ENCODE measurements around the gene PHYKPL.
A peak's percentile ranks its signal among the peaks of the same experiment; 100 is the strongest.
"Not testable (repeated sequence)": the region's sequence is repeated elsewhere in the genome, so short reads cannot be mapped to it uniquely, and the experiment has no call there.

PHYKPL gene

GRCh38 chr5:178240341-178240741, 7.7 kb upstream of the PHYKPL start:
- FAIRE-seq (no peak), DNase-seq (ENCODE audit: insufficient read length, low spot score) (no peak)

GRCh38 chr5:178239626-178240301, 7.2 kb upstream of the PHYKPL start:
- DNase-seq (ENCODE audit: insufficient read length, low spot score); FAIRE-seq: not testable (repeated sequence)

- DNase-seq (ENCODE audit: insufficient read length, low spot score) (no peak), FAIRE-seq (no peak)
Measured at GRCh38 chr5:178238711-178239592, 6.3 kb upstream of the PHYKPL start.

GRCh38 chr5:178238313-178238635, 5.7 kb upstream of the PHYKPL start:
- DNase-seq (ENCODE audit: insufficient read length, low spot score) (no peak), FAIRE-seq (no peak)

GRCh38 chr5:178237431-178238312, 5.1 kb upstream of the PHYKPL start:
- no peak for FAIRE-seq
- no peak for DNase-seq (ENCODE audit: insufficient read length, low spot score)

GRCh38 chr5:178236679-178237078, 4.1 kb upstream of the PHYKPL start:
- DNase-seq (ENCODE audit: insufficient read length, low spot score): no peak
- FAIRE-seq: no peak

GRCh38 chr5:178236126-178236525, 3.5 kb upstream of the PHYKPL start:
- FAIRE-seq (no peak), DNase-seq (ENCODE audit: insufficient read length, low spot score) (no peak)

- DNase-seq (ENCODE audit: insufficient read length, low spot score) (no peak), FAIRE-seq (no peak)
Measured at GRCh38 chr5:178235588-178235974, 3.0 kb upstream of the PHYKPL start.

GRCh38 chr5:178234750-178235587, 2.4 kb upstream of the PHYKPL start:
- FAIRE-seq (no peak), DNase-seq (ENCODE audit: insufficient read length, low spot score) (peak; percentile 77)

- FAIRE-seq: no peak
- no peak for DNase-seq (ENCODE audit: insufficient read length, low spot score)
Measured at GRCh38 chr5:178234121-178234749, 1.6 kb upstream of the PHYKPL start.

- no peak for DNase-seq (ENCODE audit: insufficient read length, low spot score)
- no peak for FAIRE-seq
Measured at GRCh38 chr5:178232920-178233429, 373 bp upstream of the PHYKPL start.

- no peak for FAIRE-seq
Measured at GRCh38 chr5:178231539-178232123, 971 bp downstream of the PHYKPL start.

GRCh38 chr5:178230879-178231538, 1.6 kb downstream of the PHYKPL start:
- DNase-seq (ENCODE audit: insufficient read length, low spot score) (no peak), FAIRE-seq (peak; percentile 77)

More at GRCh38 chr5:178231539-178232123, 971 bp downstream of the PHYKPL start:
- no peak for DNase-seq (ENCODE audit: insufficient read length, low spot score)

- DNase-seq (ENCODE audit: insufficient read length, low spot score): no peak
- FAIRE-seq: no peak
Measured at GRCh38 chr5:178229861-178230260, 2.7 kb downstream of the PHYKPL start.

GRCh38 chr5:178229111-178229510, 3.5 kb downstream of the PHYKPL start:
- FAIRE-seq; DNase-seq (ENCODE audit: insufficient read length, low spot score): not testable (repeated sequence)

- DNase-seq (ENCODE audit: insufficient read length, low spot score): no peak
- FAIRE-seq: no peak
Measured at GRCh38 chr5:178228609-178229008, 4.0 kb downstream of the PHYKPL start.

- FAIRE-seq (no peak), DNase-seq (ENCODE audit: insufficient read length, low spot score) (no peak)
Measured at GRCh38 chr5:178227929-178228328, 4.7 kb downstream of the PHYKPL start.

GRCh38 chr5:178227138-178227659, 5.4 kb downstream of the PHYKPL start:
- no peak for DNase-seq (ENCODE audit: insufficient read length, low spot score)

More at GRCh38 chr5:178227138-178227659, 5.4 kb downstream of the PHYKPL start:
- FAIRE-seq: no peak
